Retinal pigment epithelial cell (primary cell): ENCODE measurements around the gene ZMYND15.

Source experiments
- DNase-seq: peaks from one replicate; pipeline ENCODE4 v3.0.0-alpha.2; 2010; ENCODE audit warnings: low read depth
- H3K4me3 ChIP-seq: 2 replicates; pipeline ENCODE4 v1.5.1; 2011; ENCODE audit warnings: mild to moderate bottlenecking, low read length, control low read depth, moderate library complexity
- CTCF ChIP-seq: conservative IDR thresholded peaks from 2 replicates; pipeline ENCODE4 v1.5.1; 2011; ENCODE audit warnings: low read depth, low read length, control low read depth, inconsistent platforms

The ZMYND15 gene

GRCh38 chr17:4764595-4764994 is 25.0 kb downstream of the ZMYND15 start:
- no peak for DNase-seq
- TF ChIP-seq CTCF: no peak
- H3K4me3 ChIP-seq: no peak overlapping the region

- no peak for DNase-seq
- no peak for TF ChIP-seq CTCF
- no peak overlapping the region for H3K4me3 ChIP-seq
Observed at GRCh38 chr17:4766201-4766600, 26.6 kb downstream of the ZMYND15 start.

- no peak for DNase-seq
- no peak overlapping the region for H3K4me3 ChIP-seq
- no peak for TF ChIP-seq CTCF
Observed at GRCh38 chr17:4766723-4767122, 27.1 kb downstream of the ZMYND15 start.

GRCh38 chr17:4768298-4768697 is 28.7 kb downstream of the ZMYND15 start:
- no peak for DNase-seq
- H3K4me3 ChIP-seq: no peak overlapping the region
- no peak for TF ChIP-seq CTCF

- TF ChIP-seq CTCF: no peak
- no peak overlapping the region for H3K4me3 ChIP-seq
- no peak for DNase-seq
Observed at GRCh38 chr17:4769628-4770027, 30.0 kb downstream of the ZMYND15 start.

GRCh38 chr17:4771519-4772234 is 32.0 kb downstream of the ZMYND15 start, which contains the start of gene TM4SF5:
Gene TM4SF5, plus strand, starts transcription at chr17:4771886. Its CDS starts 37 bp downstream, at chr17:4771923.
- no peak for DNase-seq
- H3K4me3 ChIP-seq: no peak within 1 kb of the TSS
- no peak for TF ChIP-seq CTCF

GRCh38 chr17:4772235-4772613 is 32.6 kb downstream of the ZMYND15 start:
- no peak for TF ChIP-seq CTCF
- H3K4me3 ChIP-seq: no peak overlapping the region
- no peak for DNase-seq
